MM.1S (cell line): ENCODE data around the gene BANK1.

Experiments used
- DNase-seq: peaks from one replicate; pipeline ENCODE4 v3.0.0-alpha.2; 2015
- H2AFZ ChIP-seq: fragments of 300-600 bp; sonication (generic); 2 replicates; pipeline ENCODE4 v1.6.0; 2016; ENCODE audit warnings: antibody characterized with exemption, low read length
- H3F3A ChIP-seq: fragments of 300-600 bp; sonication (generic); 2 replicates; pipeline ENCODE4 v1.6.1; 2016; ENCODE audit warnings: mild to moderate bottlenecking, antibody characterized with exemption, low read length, moderate library complexity, mixed read lengths; ENCODE audit not compliant: insufficient read depth
- H3K27ac ChIP-seq: fragments of 300-600 bp; sonication (generic); 2 replicates; pipeline ENCODE4 v1.5.1; 2016; ENCODE audit warnings: mild to moderate bottlenecking, low read length
- H3K27me3 ChIP-seq: fragments of 300-600 bp; sonication (generic); replicated peaks from 2 replicates; pipeline ENCODE4 v1.6.0; 2016; ENCODE audit warnings: low read length; ENCODE audit not compliant: insufficient read depth
- H3K36me3 ChIP-seq: fragments of 300-600 bp; sonication (generic); replicated peaks from 2 replicates; pipeline ENCODE4 v1.6.1; 2016; ENCODE audit warnings: mild to moderate bottlenecking, low read length, mixed read lengths; ENCODE audit not compliant: insufficient read depth
- H3K4me1 ChIP-seq: fragments of 300-600 bp; sonication (generic); 2 replicates; pipeline ENCODE4 v1.6.1; 2016; ENCODE audit warnings: low read length, mixed read lengths
- H3K4me2 ChIP-seq: fragments of 300-600 bp; sonication (generic); 2 replicates; pipeline ENCODE4 v1.6.0; 2016; ENCODE audit warnings: low read depth, low read length
- H3K4me3 ChIP-seq: fragments of 300-600 bp; sonication (generic); 2 replicates; pipeline ENCODE4 v1.5.1; 2016; ENCODE audit warnings: low read length, mixed read lengths
- H3K79me2 ChIP-seq: fragments of 300-600 bp; sonication (generic); 2 replicates; pipeline ENCODE4 v1.6.1; 2016; ENCODE audit warnings: mixed run types, low read length, mixed read lengths
- H3K9ac ChIP-seq: fragments of 300-600 bp; sonication (generic); 2 replicates; pipeline ENCODE4 v1.6.1; 2016; ENCODE audit warnings: low read length, mixed read lengths
- H3K9me2 ChIP-seq: fragments of 300-600 bp; sonication (generic); replicated peaks from 2 replicates; pipeline ENCODE4 v1.6.1; 2016; ENCODE audit warnings: mild to moderate bottlenecking, low read length, mixed read lengths; ENCODE audit not compliant: insufficient read depth
- H3K9me3 ChIP-seq: fragments of 300-600 bp; sonication (generic); replicated peaks from 2 replicates; pipeline ENCODE4 v1.6.1; 2016; ENCODE audit warnings: mild to moderate bottlenecking, low read length, mixed read lengths; ENCODE audit not compliant: insufficient read depth
- H4K20me1 ChIP-seq: fragments of 300-600 bp; sonication (generic); 2 replicates; pipeline ENCODE4 v1.6.1; 2016; ENCODE audit warnings: mild to moderate bottlenecking, low read length, moderate library complexity, mixed read lengths; ENCODE audit not compliant: insufficient read depth
- CTCF ChIP-seq: fragments of 300-600 bp; sonication (generic); IDR thresholded peaks from 2 replicates; pipeline ENCODE4 v1.5.1; 2016; ENCODE audit warnings: antibody characterized with exemption, low read length, mixed read lengths
- EZH2 ChIP-seq: fragments of 300-600 bp; sonication (generic); optimal IDR thresholded peaks from 2 replicates; pipeline ENCODE3; 2017; ENCODE audit warnings: low read depth, mild to moderate bottlenecking, antibody characterized with exemption, low read length, mixed read lengths
- EZH2phosphoT487 ChIP-seq: fragments of 300-600 bp; sonication (generic); IDR thresholded peaks from 2 replicates; pipeline ENCODE4 v1.6.1; 2018; ENCODE audit warnings: antibody characterized with exemption, low read length

BANK1 gene

GRCh38 chr4:101993002-101993841 is 202.7 kb downstream of the BANK1 start:
- no peak overlapping the region for H3K27ac ChIP-seq
- H3K27me3 ChIP-seq, result no peaks in the 10 kb centered on the region
- no peaks in the 10 kb centered on the region for H3K79me2 ChIP-seq
- no peaks in the 10 kb centered on the region for H3F3A ChIP-seq
- H2AFZ ChIP-seq, result no peak overlapping the region
- no peak overlapping the region for H3K9ac ChIP-seq
- no peaks in the 10 kb centered on the region for H3K9me3 ChIP-seq
- no peaks in the 10 kb centered on the region for H3K36me3 ChIP-seq
- H4K20me1 ChIP-seq, result no peaks in the 10 kb centered on the region
- no peaks in the 10 kb centered on the region for H3K4me1 ChIP-seq
- DNase-seq, result no peak
- H3K9me2 ChIP-seq, result no peaks in the 10 kb centered on the region
- H3K4me3 ChIP-seq, result no peak overlapping the region
- TF ChIP-seq EZH2, result no peak
- no peak for TF ChIP-seq EZH2phosphoT487
- no peak for TF ChIP-seq CTCF
- no peak overlapping the region for H3K4me2 ChIP-seq

- TF ChIP-seq EZH2 (no peak), EZH2phosphoT487 (no peak), CTCF (no peak)
- Histone ChIP-seq H3F3A (no peaks in the 10 kb centered on the region), H4K20me1 (no peaks in the 10 kb centered on the region), H3K36me3 (no peaks in the 10 kb centered on the region), H3K9me2 (no peaks in the 10 kb centered on the region), H3K27me3 (no peaks in the 10 kb centered on the region), H2AFZ (no peak overlapping the region), H3K27ac (no peak overlapping the region), H3K79me2 (no peaks in the 10 kb centered on the region), H3K4me3 (no peak overlapping the region), H3K9ac (no peak overlapping the region), H3K4me2 (no peak overlapping the region), H3K4me1 (no peaks in the 10 kb centered on the region), H3K9me3 (no peaks in the 10 kb centered on the region)
- no peak for DNase-seq
Measured at GRCh38 chr4:101993842-101994775, 203.6 kb downstream of the BANK1 start.

GRCh38 chr4:102007959-102008425 is 217.5 kb downstream of the BANK1 start:
- no peak overlapping the region for H2AFZ ChIP-seq
- no peak for DNase-seq
- no peaks in the 10 kb centered on the region for H3K79me2 ChIP-seq
- H3F3A ChIP-seq, result no peaks in the 10 kb centered on the region
- TF ChIP-seq EZH2phosphoT487, result no peak
- no peak for TF ChIP-seq EZH2
- TF ChIP-seq CTCF, result no peak
- no peaks in the 10 kb centered on the region for H3K9me2 ChIP-seq
- H3K4me3 ChIP-seq, result no peak overlapping the region
- no peaks in the 10 kb centered on the region for H3K4me1 ChIP-seq
- no peak overlapping the region for H3K4me2 ChIP-seq
- no peaks in the 10 kb centered on the region for H3K9me3 ChIP-seq
- H3K36me3 ChIP-seq, result no peaks in the 10 kb centered on the region
- H3K9ac ChIP-seq, result no peak overlapping the region
- H3K27ac ChIP-seq, result no peak overlapping the region
- no peaks in the 10 kb centered on the region for H4K20me1 ChIP-seq
- no peaks in the 10 kb centered on the region for H3K27me3 ChIP-seq
